Neutrophil (primary cell): Measurements from ENCODE around the gene ADCYAP1.

Source experiments
- H3K27ac ChIP-seq: fragments of 200-600 bp; sonication (generic); 2 replicates; pipeline ENCODE4 v1.5.1; 2016; ENCODE audit warnings: mild to moderate bottlenecking, moderate library complexity
- H3K27me3 ChIP-seq: fragments of 200-600 bp; sonication (generic); 2 replicates; pipeline ENCODE4 v1.6.0; 2016; ENCODE audit warnings: mild to moderate bottlenecking
- H3K36me3 ChIP-seq: fragments of 200-600 bp; sonication (generic); 2 replicates; pipeline ENCODE4 v1.5.1; 2017
- H3K4me1 ChIP-seq, 2 experiments: fragments of 200-600 bp in 1 of 2; sonication (generic) in 1 of 2; 1 replicate in 1 of 2; 2 replicates in 1 of 2; pipeline versions ENCODE4 v1.5.1 to v1.6.1; 2013 to 2016; ENCODE audit warnings: low read depth in 1 of 2, low read length in 1 of 2, mild to moderate bottlenecking in 1 of 2, moderate library complexity in 1 of 2; ENCODE audit not compliant: control insufficient read depth in 1 of 2, insufficient read depth in 1 of 2
- H3K4me3 ChIP-seq, 2 experiments: fragments of 200-600 bp in 1 of 2; sonication (generic) in 1 of 2; 1 replicate in 1 of 2; 2 replicates in 1 of 2; pipeline ENCODE4 v1.5.1; 2013 to 2016; ENCODE audit warnings: low read depth in 1 of 2, low read length in 1 of 2, mild to moderate bottlenecking in 1 of 2, moderate library complexity in 1 of 2
- H3K9me3 ChIP-seq: fragments of 200-600 bp; sonication (generic); 2 replicates; pipeline ENCODE4 v1.5.1; 2016
- TF ChIP-seq, protein P1 (sequence below): fragments of 200-600 bp; sonication (generic); IDR thresholded peaks from 2 replicates; pipeline ENCODE4 v1.5.1; 2016; ENCODE audit warnings: antibody characterized with exemption

Gene ADCYAP1

DNA sequence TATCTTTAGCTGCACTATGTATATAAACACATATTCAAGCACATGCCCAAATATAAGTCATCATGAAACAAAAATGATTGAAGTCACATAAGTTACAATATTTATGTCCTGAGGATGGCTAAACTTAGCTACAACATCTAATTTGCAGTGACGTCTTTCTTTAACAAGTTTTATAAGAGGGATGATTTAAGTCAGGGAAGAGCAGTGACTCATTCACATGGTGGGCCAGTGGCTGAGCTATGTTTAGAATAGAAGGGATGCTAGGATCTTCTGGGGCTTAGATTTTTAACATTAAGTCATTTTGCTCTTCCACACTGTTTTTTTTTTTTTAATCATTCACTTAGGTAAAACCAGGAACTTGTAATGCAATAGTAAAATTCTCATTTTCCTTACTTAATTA, 22.3 kb downstream of the ADCYAP1 start:
- TF ChIP-seq, protein P1, sequence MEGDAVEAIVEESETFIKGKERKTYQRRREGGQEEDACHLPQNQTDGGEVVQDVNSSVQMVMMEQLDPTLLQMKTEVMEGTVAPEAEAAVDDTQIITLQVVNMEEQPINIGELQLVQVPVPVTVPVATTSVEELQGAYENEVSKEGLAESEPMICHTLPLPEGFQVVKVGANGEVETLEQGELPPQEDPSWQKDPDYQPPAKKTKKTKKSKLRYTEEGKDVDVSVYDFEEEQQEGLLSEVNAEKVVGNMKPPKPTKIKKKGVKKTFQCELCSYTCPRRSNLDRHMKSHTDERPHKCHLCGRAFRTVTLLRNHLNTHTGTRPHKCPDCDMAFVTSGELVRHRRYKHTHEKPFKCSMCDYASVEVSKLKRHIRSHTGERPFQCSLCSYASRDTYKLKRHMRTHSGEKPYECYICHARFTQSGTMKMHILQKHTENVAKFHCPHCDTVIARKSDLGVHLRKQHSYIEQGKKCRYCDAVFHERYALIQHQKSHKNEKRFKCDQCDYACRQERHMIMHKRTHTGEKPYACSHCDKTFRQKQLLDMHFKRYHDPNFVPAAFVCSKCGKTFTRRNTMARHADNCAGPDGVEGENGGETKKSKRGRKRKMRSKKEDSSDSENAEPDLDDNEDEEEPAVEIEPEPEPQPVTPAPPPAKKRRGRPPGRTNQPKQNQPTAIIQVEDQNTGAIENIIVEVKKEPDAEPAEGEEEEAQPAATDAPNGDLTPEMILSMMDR, result no peak
- Histone ChIP-seq H3K4me1 (no peaks in the 10 kb centered on the region), H3K4me3 (no peak overlapping the region), H3K36me3 (no peaks in the 10 kb centered on the region), H3K9me3 (no peaks in the 10 kb centered on the region), H3K27me3 (peaks cover 1% of the 10 kb centered on the region), H3K27ac (no peak overlapping the region)

DNA sequence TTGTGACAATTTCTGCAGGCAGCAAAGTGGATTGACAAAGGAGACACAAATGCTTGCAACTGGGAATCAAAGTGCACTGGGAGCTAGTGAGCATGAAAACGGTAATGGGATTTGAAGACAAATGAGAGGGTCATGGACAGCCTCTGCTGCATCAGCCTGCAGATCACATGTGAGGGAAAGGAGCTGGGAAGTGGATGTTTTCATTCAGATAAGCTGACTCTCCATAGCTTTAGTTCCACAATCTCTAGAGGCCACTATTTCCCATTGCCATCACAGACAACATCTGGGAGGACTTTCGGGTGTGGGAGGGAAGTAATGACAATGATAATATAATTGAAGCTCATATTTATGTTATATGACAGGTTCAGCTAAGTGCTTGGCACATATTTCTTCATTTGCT, 28.4 kb downstream of the ADCYAP1 start:
- H3K4me1 ChIP-seq, result no peaks in the 10 kb centered on the region
- H3K27ac ChIP-seq, result no peak overlapping the region
- H3K4me3 ChIP-seq, result no peak overlapping the region
- H3K36me3 ChIP-seq, result no peaks in the 10 kb centered on the region
- TF ChIP-seq, protein P1, result no peak
- peaks cover 4% of the 10 kb centered on the region for H3K27me3 ChIP-seq
- H3K9me3 ChIP-seq, result no peaks in the 10 kb centered on the region

DNA sequence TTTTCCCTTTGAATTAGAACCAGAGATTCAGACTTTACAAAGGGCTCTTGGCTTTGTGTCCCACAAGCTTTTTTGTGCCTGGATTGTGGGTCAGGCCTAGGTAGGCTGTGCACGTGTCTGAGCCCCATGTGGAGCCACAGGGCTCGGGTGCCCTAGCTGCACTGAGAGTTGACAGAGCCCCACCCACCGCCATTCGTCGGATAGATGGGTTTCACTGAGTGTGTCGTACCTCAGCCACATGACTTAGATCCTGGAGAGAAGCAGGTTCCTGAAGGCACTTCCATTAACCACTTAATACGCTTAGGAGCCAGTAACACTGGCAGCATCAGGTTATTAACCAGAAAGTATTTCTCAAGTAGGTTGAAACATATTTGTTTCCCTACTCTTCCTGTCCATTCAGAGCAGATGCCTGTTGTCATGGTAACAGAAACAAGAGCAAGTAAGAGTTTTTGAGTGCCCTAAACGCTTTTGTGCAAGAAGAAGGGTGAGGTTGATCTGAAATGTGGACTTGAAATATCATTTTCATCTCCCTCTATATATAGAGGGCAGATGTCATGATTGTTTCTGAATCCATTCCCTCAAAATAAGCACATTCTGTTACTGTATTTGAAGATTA, 30.0 kb downstream of the ADCYAP1 start:
- H3K9me3 ChIP-seq, result no peaks in the 10 kb centered on the region
- H3K36me3 ChIP-seq, result no peaks in the 10 kb centered on the region
- TF ChIP-seq, protein P1, result no peak
- H3K4me1 ChIP-seq, result no peaks in the 10 kb centered on the region
- no peak overlapping the region for H3K27ac ChIP-seq
- H3K4me3 ChIP-seq, result no peak overlapping the region
- H3K27me3 ChIP-seq, result peaks cover 4% of the 10 kb centered on the region

DNA sequence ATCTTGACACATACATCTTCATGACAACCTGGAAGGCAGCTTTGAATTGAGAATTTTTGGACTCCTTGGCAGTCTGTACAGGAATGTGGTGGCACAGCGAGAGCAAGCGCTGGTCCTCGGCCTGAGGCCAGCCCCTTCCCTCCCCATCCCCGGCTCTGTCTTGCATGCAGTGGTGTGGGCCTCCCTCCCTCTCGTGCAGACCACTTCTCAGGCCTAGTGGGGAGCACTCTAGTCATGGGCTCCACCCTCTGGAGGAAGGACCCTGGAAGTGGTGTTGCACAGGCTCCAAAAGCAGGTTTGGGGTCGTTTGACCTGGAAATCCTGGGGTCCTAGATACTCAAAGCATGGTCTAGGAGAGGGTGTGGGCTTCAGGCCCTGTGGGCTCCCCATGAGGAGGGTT, 32.3 kb downstream of the ADCYAP1 start:
- Histone ChIP-seq H3K4me3 (no peak overlapping the region), H3K36me3 (no peaks in the 10 kb centered on the region), H3K9me3 (no peaks in the 10 kb centered on the region), H3K27ac (no peak overlapping the region), H3K27me3 (peaks cover 3% of the 10 kb centered on the region), H3K4me1 (no peaks in the 10 kb centered on the region)
- TF ChIP-seq, protein P1, result no peak

DNA sequence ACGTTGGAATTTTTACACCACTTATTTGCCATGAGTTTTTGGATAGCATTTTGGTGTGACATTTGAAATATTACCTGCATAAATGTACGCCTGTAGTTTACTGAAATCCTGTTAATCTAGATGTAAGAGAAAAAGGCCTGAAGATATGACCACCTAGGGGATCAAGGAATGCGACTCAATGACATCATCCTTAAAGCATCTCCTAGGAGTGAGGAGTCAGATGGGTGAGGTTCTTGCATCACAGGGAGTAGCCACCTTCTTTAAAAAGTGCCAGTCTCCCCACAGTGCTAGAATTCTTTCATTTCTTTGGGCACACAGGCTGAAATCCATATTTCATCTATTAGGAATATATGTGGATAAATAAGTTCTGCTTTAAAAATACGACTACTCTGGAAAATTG, 34.5 kb downstream of the ADCYAP1 start:
- Histone ChIP-seq H3K36me3 (no peaks in the 10 kb centered on the region), H3K27me3 (no peaks in the 10 kb centered on the region), H3K4me1 (no peaks in the 10 kb centered on the region), H3K9me3 (no peaks in the 10 kb centered on the region), H3K27ac (no peak overlapping the region), H3K4me3 (no peak overlapping the region)
- TF ChIP-seq, protein P1, result no peak

DNA sequence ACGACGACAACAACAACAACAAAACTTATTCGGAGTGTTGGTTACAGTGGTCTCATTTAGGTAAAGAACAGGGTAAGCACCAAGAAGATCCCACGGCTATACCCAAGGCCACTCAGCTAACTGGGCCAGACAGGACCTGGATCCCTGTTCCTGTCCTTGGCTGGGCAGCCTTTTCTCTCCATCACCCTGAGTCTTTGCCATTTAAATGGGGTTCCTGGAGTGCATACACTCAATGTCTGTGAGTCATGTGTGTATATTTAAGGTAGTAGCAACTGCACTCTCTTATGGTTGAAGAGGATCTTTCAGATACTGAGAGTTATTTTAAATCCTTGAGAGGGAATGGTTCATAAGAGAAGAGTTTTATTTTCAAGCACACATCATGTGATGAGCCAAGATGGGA, 35.3 kb downstream of the ADCYAP1 start:
- Histone ChIP-seq H3K9me3 (no peaks in the 10 kb centered on the region), H3K4me3 (no peak overlapping the region), H3K27ac (no peak overlapping the region), H3K4me1 (no peaks in the 10 kb centered on the region), H3K36me3 (no peaks in the 10 kb centered on the region), H3K27me3 (no peaks in the 10 kb centered on the region)
- TF ChIP-seq, protein P1, result no peak
